Activated CD8-positive, alpha-beta T cell treated with anti-CD3 and anti-CD28 coated beads, Interleukin-2, amount 10 ng/mL, durations not matched to agents 7 days and 5 days (primary cell): ENCODE measurements around the gene COPG2. TPM values are rescaled to one million over a fixed set of nuclear protein-coding genes. Genes with fewer than 3 reads are reported as not detected.

Experiments
- microRNA-seq: library from miRNA; unstranded; fragments of <30 nt; microRNA quantifications from one replicate; pipeline ENCODE4 v1.2.0, GENCODE V29; 2022
- total RNA-seq, 2 experiments: library from RNA; stranded (reverse); gene quantifications; one replicate each; pipeline ENCODE4 v1.2.3, GENCODE V29; 2021

The COPG2 gene
- total RNA-seq, 2 experiments from 2014 or later: 14.1 to 14.6 TPM

Small RNA genes within 50 kb of the gene (microRNA-seq; reads per million reads assigned to microRNA genes)
- gene MIR335: 298 reads per million, percentile 71 among the genes with 10 or more reads in this experiment

Other genes with a start within 250 kb of the COPG2 start
- gene CEP41, start 227.7 kb downstream of the COPG2 start, total RNA-seq: 10 to 100 TPM; 27.6 to 31.1 TPM
- gene MEST, start 176.7 kb downstream of the COPG2 start, total RNA-seq: 1 to 10 TPM; 2.9 to 3.5 TPM
- gene TSGA13, start 17.8 kb upstream of the COPG2 start, total RNA-seq: not detected
- gene KLF14, start 65.5 kb upstream of the COPG2 start, total RNA-seq: not detected